Erythroblast (primary cell): ENCODE data around the gene ADCY1.

Experiments
- DNase-seq, 2 experiments: peaks; one replicate each; lab custom pipeline; 2025; lab: John Stamatoyannopoulos, UW
- GATA1 ChIP-seq: IDR thresholded peaks from 2 replicates; pipeline ENCODE4 v1.6.1; 2011; ENCODE audit warnings: low read depth, mild to moderate bottlenecking, control low read depth, low read length, moderate library complexity
- POLR2A ChIP-seq: IDR thresholded peaks from 2 replicates; pipeline ENCODE4 v1.6.1; 2011; ENCODE audit warnings: mild to moderate bottlenecking, low read length

ADCY1 gene

DNA sequence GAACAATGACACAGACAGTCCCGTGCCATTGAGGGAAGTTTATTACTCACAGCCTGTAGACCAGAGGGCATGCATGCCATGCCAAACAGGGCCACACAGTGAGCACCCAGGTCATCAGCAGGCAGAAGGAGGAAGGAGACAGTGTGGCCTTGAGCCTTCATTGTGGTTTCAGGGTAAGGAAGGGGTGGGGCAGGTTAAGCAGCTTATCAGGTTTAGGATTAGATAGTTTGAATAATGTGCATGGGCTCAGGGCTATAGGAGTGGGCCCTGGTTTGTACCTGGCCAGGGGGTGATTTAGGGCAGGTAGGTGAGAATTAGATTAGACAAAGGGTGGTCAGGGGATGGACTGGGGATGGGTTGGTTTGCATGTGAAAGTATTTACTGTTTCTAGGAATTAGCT is 67.9 kb downstream of the ADCY1 start:
- TF ChIP-seq POLR2A (no peak), GATA1 (no peak)
- no peak for DNase-seq

GRCh38 chr7:45643630-45644029 is 69.5 kb downstream of the ADCY1 start:
- no peak for DNase-seq
- TF ChIP-seq POLR2A (no peak), GATA1 (no peak)

- TF ChIP-seq GATA1: no peak
- TF ChIP-seq POLR2A: no peak
- DNase-seq: no peak
These were observed 70.1 kb downstream of the ADCY1 start for GRCh38 chr7:45644237-45644636.

DNA sequence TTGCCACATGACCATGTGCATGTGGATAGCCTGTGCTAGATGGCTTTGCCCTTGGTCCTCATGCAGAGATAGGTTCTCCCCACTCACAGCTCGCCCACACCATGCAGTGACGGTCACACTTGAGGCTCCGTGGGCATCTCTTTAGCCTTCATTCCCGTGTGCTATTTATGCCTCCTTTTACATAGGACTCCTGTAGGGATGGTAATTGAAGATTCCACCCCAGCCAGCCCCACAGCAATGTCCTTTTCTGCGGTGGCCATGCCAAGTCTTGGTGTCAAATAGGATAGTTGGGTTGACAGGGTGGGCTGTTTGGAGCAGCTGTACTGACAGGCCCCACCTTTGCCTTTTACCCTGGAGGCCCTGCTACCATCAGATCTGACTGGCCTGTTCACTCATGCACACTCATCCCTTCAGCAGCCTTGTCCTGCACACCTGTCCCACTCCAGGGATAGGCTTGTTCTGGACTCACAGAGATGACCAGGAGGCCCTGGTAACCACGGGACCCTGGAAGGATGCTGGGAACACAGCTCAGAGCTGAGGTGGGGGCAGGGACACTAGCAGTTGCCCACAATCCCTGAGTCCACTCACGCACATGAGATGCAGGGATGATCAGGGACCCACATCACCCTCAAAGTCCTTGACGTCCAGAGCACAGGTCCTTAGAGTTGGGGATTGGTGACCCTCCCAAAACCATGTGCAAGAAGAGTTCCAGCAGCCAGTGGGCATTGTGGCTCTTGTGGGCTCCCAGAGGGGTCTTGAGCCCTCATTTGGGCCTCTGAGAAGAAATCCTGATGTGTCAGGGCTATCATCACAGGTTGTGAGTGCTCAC is 71.2 kb downstream of the ADCY1 start:
- TF ChIP-seq POLR2A: no peak
- DNase-seq: no peak

DNA sequence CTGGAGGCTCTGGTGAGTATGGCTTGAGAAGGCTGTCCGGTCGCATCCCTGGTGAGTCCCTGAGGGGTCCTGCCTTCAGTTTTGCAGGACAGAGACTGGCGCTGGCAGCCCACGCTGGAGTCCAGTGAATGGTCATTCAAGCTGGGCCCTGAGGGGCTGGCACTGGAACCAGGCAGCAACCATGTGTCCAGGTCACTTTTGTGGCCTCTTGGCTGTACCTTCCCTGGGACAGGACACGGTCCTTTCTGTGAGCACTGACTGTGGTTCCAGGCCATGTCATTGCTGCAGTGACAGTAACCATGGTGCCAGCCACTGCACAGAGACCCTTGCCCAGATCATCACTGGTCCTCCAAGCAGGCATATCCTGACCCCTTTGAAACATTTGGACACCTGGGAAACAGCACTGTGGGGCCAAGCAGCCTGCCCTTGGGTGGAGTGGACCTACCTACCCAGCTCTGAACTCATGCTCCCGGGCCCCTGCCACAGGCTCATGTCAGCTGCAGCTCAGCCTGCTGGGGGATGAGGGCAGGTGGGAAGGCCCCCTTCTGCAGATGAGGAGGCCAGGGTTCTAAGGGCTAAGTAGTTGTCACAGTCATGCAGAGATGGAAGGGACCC is 72.1 kb downstream of the ADCY1 start:
- no peak for TF ChIP-seq POLR2A
- TF ChIP-seq GATA1: no peak
- no peak for DNase-seq

GRCh38 chr7:45646996-45647825 is 73.0 kb downstream of the ADCY1 start:
- DNase-seq: no peak

GRCh38 chr7:45647967-45648670 is 74.0 kb downstream of the ADCY1 start:
- TF ChIP-seq POLR2A (no peak), GATA1 (no peak)
- DNase-seq: no peak

More at GRCh38 chr7:45646996-45647825, 73.0 kb downstream of the ADCY1 start:
- TF ChIP-seq GATA1 (no peak), POLR2A (no peak)

- no peak for DNase-seq
- TF ChIP-seq GATA1: no peak
- no peak for TF ChIP-seq POLR2A
These were observed 74.5 kb downstream of the ADCY1 start for GRCh38 chr7:45648671-45648995.

GRCh38 chr7:45649560-45650346 is 75.6 kb downstream of the ADCY1 start:
- TF ChIP-seq POLR2A (no peak), GATA1 (no peak)
- DNase-seq: no peak

DNA sequence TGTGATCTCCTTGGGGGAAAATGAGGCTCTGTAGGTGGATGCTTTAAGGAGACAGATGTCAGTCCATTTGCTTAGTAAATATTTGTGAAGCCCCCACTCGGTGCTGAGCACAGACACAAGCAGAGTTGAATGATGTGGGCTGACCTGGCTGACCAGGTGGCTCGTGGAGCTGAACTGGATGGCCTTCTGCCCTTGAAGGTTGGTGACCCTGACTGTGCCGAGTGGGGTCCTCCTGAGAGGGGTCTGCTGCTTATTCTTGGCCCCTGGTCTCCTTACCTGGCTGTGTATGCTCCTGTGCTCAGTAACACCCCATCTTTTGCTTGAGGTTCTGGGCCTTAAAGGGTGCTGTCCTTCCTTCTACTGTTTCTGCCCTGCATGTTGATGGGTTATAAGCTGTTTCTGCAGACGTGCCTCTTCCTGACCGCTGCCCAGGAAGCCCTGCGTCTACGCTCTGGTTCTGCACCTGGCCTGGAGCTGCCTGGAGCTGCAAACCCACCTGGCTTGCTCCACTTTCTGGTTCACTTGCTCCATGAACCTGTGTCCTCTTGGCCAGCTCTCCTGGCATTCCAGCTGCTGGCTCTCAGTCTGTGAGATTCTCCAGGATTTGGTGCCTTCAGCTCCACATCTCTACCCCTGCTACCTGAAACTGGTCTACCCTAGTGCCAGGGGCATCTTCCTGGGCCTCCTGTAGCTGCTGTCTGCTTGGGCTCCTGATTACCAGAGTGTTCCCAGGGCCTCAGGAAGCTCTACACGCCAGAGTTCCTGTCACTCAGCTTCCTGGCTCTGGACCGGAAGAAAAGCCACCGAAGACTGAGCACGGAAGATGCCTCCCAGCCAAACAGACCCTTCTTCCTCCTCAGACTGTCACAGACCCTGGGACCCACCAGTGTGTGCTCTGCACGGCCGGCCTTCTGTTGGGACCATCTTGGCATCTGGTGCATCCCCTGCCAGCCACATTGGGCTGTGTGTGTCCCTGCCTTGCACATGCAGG is 76.5 kb downstream of the ADCY1 start:
- no peak for TF ChIP-seq GATA1
- no peak for TF ChIP-seq POLR2A
- DNase-seq: no peak

DNA sequence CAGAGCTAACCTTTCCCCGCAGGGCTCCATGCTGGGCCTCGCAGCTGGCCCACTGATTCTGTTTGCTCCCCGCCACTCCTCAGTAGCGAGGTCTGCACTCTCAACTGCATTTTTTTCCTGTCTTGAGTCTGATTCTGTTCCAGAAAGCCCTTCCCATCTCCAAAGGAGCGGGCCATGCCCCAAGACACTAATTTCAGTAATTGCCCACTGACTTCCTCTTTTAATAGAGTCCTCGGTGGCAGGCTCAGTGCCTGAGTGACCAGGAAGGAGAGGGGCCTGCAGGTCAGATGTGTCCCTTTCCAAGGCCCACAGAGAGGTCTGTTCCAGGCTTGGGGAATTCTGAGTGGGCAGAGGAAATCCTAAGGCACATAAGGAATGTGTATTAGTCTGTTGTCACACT is 77.4 kb downstream of the ADCY1 start:
- no peak for DNase-seq
- TF ChIP-seq GATA1 (no peak), POLR2A (no peak)

DNA sequence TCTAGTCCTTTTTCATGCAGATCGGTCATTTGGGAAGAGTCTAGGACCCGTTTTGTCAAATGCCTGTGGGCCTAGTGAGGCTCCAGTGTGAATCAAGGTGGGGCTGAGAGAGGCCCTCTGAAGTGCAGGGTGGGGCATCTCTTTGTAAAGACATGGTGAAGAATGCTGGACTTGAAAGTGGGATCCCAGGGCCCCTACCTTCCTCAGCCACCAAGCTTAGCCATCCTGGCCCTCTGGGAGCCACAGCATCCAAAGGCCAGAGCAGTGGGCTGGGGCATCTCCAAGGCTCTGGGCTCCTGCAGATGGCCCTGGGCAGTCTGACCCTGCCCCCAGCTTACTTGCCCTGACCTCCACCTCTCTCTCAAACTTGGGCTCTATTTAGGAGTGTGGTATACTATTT is 78.5 kb downstream of the ADCY1 start:
- DNase-seq: no peak
- TF ChIP-seq POLR2A (no peak), GATA1 (no peak)
